Measurements from ENCODE around the gene BSN.

DNA sequence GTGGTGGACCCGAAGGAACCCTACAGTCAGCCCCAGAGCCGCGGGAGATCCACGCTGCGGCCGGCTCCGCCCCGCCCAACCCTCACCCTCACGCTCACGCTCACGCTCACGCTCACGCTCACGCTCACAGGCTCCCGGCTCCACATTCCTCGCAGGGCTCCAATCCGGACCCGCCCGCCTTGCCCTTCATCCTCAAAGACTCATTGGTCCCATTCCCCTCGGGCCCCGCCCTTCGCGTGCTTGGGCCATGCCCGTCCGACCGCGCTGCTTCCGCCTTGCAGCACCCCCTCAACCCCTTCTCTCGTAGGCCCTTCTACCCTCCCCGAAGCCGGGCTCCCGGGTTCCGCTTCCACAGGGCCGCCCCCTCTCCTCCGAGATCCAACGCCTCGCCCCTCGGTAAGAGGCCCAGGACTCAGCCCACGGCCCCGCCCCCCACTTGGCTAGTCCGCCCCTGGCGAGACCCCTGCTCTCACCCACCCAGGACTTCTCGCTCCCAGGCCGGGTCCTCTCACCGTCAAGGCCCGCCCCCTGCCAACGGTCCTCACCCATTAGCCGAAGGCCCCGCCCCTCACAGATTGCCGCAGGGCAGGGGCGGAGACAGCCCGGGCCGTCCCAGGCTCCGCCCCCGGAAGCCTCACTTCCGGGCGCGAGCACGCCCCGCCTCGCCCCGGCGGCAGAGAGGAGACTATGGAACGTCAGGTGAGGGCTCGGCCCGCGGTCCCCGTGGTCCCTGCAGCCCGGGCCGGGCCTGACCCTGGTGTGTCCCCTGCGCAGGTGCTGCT, 119.6 kb downstream of the BSN start, which contains the start of gene APEH:
- no peak for TF ChIP-seq CTCF (IDR thresholded peaks at IDR 0.05; ENCODE audit: low read depth, low read length)
- peak; percentile 85 for TF ChIP-seq POLR2A (IDR thresholded peaks at IDR 0.05; ENCODE audit: extremely low read depth, insufficient read length)
- peak; percentile 86; the same call in 1 of the 2 replicates for TF ChIP-seq MAX (IDR thresholded peaks at IDR 0.05; ENCODE audit: low read depth, low read length)
- TF ChIP-seq MYC (IDR thresholded peaks at IDR 0.05; ENCODE audit: low read depth, low read length): peak; percentile 92

Measured in NB4 (cell line).